WTC11 (cell line): ENCODE measurements around the gene SYCE1. TPM values are rescaled to one million over a fixed set of nuclear protein-coding genes. Genes with fewer than 3 reads are reported as not detected.

Experiments used
- ATAC-seq: fragments of 200-7000 bp; cut with Tn5 transposase; 2 replicates; pipeline ENCODE4 v1.10.0; 2021; ENCODE audit warnings: mild to moderate bottlenecking, moderate library complexity
- CTCF ChIA-PET: fragments of 300-600 bp; sonication (Branson Sonifier 250); formaldehyde crosslinking; loops from one replicate; lab custom pipeline; 2021; ENCODE audit warnings: antibody characterized with exemption; lab: Charles Lee
- POLR2A ChIA-PET: fragments of 350-600 bp; sonication (Branson Sonifier 250); formaldehyde crosslinking; loops from one replicate; lab custom pipeline; 2021; ENCODE audit warnings: antibody characterized with exemption; lab: Charles Lee
- DNase-seq: peaks from one replicate; pipeline ENCODE4 v3.0.0; 2021; ENCODE audit warnings: low spot score
- H3K27ac Mint-ChIP-seq: 2 replicates; pipeline ENCODE4 v1.8.0; 2021; ENCODE audit warnings: mixed read lengths
- H3K27me3 Mint-ChIP-seq: 2 replicates; pipeline ENCODE4 v1.8.0; 2021; ENCODE audit warnings: low read depth, mild to moderate bottlenecking, moderate library complexity, mixed read lengths
- H3K36me3 Mint-ChIP-seq: 2 replicates; pipeline ENCODE4 v1.8.0; 2021; ENCODE audit warnings: mixed read lengths
- H3K4me1 Mint-ChIP-seq: 2 replicates; pipeline ENCODE4 v1.8.0; 2022; ENCODE audit warnings: mixed read lengths
- H3K4me3 Mint-ChIP-seq: 2 replicates; pipeline ENCODE4 v1.8.0; 2021; ENCODE audit warnings: mild to moderate bottlenecking, moderate library complexity, mixed read lengths
- H3K9me3 Mint-ChIP-seq: 2 replicates; pipeline ENCODE4 v1.8.0; 2021; ENCODE audit warnings: mixed read lengths
- CREB1 ChIP-seq: sonication (generic); formaldehyde crosslinking; IDR thresholded peaks from 2 replicates; pipeline ENCODE4 v1.8.0; 2023; ENCODE audit warnings: mild to moderate bottlenecking, missing genetic modification reagents
- CREM ChIP-seq: sonication (generic); formaldehyde crosslinking; IDR thresholded peaks from 2 replicates; pipeline ENCODE4 v1.8.1; 2022; ENCODE audit warnings: mild to moderate bottlenecking, missing genetic modification reagents, moderate library complexity
- ETV6 ChIP-seq: sonication (generic); formaldehyde crosslinking; IDR thresholded peaks from 2 replicates; pipeline ENCODE4 v1.8.1; 2022; ENCODE audit warnings: mild to moderate bottlenecking, missing genetic modification reagents
- FOXP4 ChIP-seq: sonication (generic); formaldehyde crosslinking; IDR thresholded peaks from 2 replicates; pipeline ENCODE4 v1.8.0; 2022; ENCODE audit warnings: mild to moderate bottlenecking, missing genetic modification reagents
- IRF1 ChIP-seq: sonication (generic); formaldehyde crosslinking; IDR thresholded peaks from 2 replicates; pipeline ENCODE4 v1.8.0; 2023; ENCODE audit warnings: missing genetic modification reagents
- MXD4 ChIP-seq: fragments of 250-450 bp; sonication (Bioruptor Pico); IDR thresholded peaks from 2 replicates; pipeline ENCODE4 v1.8.0; 2021; ENCODE audit warnings: mild to moderate bottlenecking, moderate library complexity, borderline replicate concordance
- NFE2L1 ChIP-seq: sonication (generic); formaldehyde crosslinking; IDR thresholded peaks from 2 replicates; pipeline ENCODE4 v1.8.1; 2023; ENCODE audit warnings: missing genetic modification reagents
- RELA ChIP-seq: sonication (generic); formaldehyde crosslinking; IDR thresholded peaks from 2 replicates; pipeline ENCODE4 v1.8.1; 2022; ENCODE audit warnings: missing genetic modification reagents, mild to moderate bottlenecking, borderline replicate concordance
- TCF7 ChIP-seq: sonication (generic); formaldehyde crosslinking; IDR thresholded peaks from 2 replicates; pipeline ENCODE4 v1.8.0; 2022; ENCODE audit warnings: mild to moderate bottlenecking, low read depth, missing genetic modification reagents, moderate library complexity
- TEAD1 ChIP-seq: sonication (generic); formaldehyde crosslinking; IDR thresholded peaks from 2 replicates; pipeline ENCODE4 v1.8.0; 2022; ENCODE audit warnings: mild to moderate bottlenecking, missing genetic modification reagents
- TEAD4 ChIP-seq: sonication (generic); formaldehyde crosslinking; IDR thresholded peaks from 2 replicates; pipeline ENCODE4 v1.8.0; 2022; ENCODE audit warnings: mild to moderate bottlenecking, missing genetic modification reagents
- TP53 ChIP-seq: sonication (generic); formaldehyde crosslinking; IDR thresholded peaks from 2 replicates; pipeline ENCODE4 v1.8.1; 2023; ENCODE audit warnings: mild to moderate bottlenecking, missing genetic modification reagents
- ZNF121 ChIP-seq: sonication (generic); formaldehyde crosslinking; IDR thresholded peaks from 2 replicates; pipeline ENCODE4 v1.8.0; 2023; ENCODE audit warnings: missing genetic modification reagents
- ZNF219 ChIP-seq: sonication (generic); formaldehyde crosslinking; IDR thresholded peaks from 2 replicates; pipeline ENCODE4 v1.8.0; 2023; ENCODE audit warnings: missing genetic modification reagents, mild to moderate bottlenecking, borderline replicate concordance
- total RNA-seq: library from RNA; stranded (reverse); gene quantifications from 3 replicates; pipeline ENCODE4 v1.2.3, GENCODE V29; 2021
- TF ChIP-seq, protein P1 (sequence below): sonication (generic); formaldehyde crosslinking; IDR thresholded peaks from 2 replicates; pipeline ENCODE4 v1.8.1; 2023; ENCODE audit warnings: mild to moderate bottlenecking, missing genetic modification reagents, borderline replicate concordance
- TF ChIP-seq, protein P2 (sequence below): sonication (generic); formaldehyde crosslinking; IDR thresholded peaks from 2 replicates; pipeline ENCODE4 v1.8.1; 2023; ENCODE audit warnings: mild to moderate bottlenecking, missing genetic modification reagents, moderate library complexity
- TF ChIP-seq, protein P3 (sequence below): sonication (generic); formaldehyde crosslinking; IDR thresholded peaks from 2 replicates; pipeline ENCODE4 v1.8.1; 2022; ENCODE audit warnings: missing genetic modification reagents, borderline replicate concordance
- TF ChIP-seq, protein P4 (sequence below): sonication (generic); formaldehyde crosslinking; IDR thresholded peaks from 2 replicates; pipeline ENCODE4 v1.8.0; 2023; ENCODE audit warnings: mild to moderate bottlenecking, missing genetic modification reagents
- TF ChIP-seq, protein P5 (sequence below): sonication (generic); formaldehyde crosslinking; IDR thresholded peaks from 2 replicates; pipeline ENCODE4 v1.8.1; 2022; ENCODE audit warnings: low read depth, mild to moderate bottlenecking, moderate library complexity, missing genetic modification reagents, borderline replicate concordance

Gene SYCE1
- total RNA-seq, 1 experiment from 2014 or later, result not detected

DNA sequence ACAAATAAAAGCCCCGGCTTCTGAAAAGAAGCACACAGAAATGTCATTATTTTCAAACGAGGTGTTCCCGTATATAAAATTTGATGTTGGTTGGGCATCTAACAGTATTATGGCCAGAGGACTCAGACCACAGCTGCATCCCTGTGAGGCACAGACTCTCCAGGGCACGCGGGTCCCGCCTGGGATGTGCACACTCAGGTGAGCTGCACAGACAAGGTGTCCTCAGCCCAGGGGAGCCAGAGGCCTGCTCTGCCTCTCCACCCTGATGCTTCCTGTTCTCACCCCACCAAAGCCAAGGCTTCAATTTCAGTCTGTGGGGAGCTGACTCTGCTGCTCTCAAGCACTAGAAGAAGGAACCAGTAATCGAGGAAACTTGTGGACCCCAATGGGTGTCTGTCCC is 39.9 kb downstream of the SYCE1 start (continued):
- TF ChIP-seq FOXP4 (CRISPR knock-in tag), result no peak
- no peak for TF ChIP-seq TCF7 (CRISPR knock-in tag)
- no peak for TF ChIP-seq TEAD4
- no peak for TF ChIP-seq NFE2L1 (CRISPR knock-in tag)
- TF ChIP-seq, protein P1, sequence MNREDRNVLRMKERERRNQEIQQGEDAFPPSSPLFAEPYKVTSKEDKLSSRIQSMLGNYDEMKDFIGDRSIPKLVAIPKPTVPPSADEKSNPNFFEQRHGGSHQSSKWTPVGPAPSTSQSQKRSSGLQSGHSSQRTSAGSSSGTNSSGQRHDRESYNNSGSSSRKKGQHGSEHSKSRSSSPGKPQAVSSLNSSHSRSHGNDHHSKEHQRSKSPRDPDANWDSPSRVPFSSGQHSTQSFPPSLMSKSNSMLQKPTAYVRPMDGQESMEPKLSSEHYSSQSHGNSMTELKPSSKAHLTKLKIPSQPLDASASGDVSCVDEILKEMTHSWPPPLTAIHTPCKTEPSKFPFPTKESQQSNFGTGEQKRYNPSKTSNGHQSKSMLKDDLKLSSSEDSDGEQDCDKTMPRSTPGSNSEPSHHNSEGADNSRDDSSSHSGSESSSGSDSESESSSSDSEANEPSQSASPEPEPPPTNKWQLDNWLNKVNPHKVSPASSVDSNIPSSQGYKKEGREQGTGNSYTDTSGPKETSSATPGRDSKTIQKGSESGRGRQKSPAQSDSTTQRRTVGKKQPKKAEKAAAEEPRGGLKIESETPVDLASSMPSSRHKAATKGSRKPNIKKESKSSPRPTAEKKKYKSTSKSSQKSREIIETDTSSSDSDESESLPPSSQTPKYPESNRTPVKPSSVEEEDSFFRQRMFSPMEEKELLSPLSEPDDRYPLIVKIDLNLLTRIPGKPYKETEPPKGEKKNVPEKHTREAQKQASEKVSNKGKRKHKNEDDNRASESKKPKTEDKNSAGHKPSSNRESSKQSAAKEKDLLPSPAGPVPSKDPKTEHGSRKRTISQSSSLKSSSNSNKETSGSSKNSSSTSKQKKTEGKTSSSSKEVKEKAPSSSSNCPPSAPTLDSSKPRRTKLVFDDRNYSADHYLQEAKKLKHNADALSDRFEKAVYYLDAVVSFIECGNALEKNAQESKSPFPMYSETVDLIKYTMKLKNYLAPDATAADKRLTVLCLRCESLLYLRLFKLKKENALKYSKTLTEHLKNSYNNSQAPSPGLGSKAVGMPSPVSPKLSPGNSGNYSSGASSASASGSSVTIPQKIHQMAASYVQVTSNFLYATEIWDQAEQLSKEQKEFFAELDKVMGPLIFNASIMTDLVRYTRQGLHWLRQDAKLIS, result no peak
- TF ChIP-seq TP53, result no peak
- TF ChIP-seq CREM (CRISPR knock-in tag), result no peak
- TF ChIP-seq RELA (CRISPR knock-in tag), result no peak
- TF ChIP-seq TEAD1 (CRISPR knock-in tag), result no peak
- TF ChIP-seq, protein P2, sequence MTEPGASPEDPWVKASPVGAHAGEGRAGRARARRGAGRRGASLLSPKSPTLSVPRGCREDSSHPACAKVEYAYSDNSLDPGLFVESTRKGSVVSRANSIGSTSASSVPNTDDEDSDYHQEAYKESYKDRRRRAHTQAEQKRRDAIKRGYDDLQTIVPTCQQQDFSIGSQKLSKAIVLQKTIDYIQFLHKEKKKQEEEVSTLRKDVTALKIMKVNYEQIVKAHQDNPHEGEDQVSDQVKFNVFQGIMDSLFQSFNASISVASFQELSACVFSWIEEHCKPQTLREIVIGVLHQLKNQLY, result no peak
- TF ChIP-seq ETV6 (CRISPR knock-in tag), result no peak

GRCh38 chr10:133523631-133524203 is 41.7 kb downstream of the SYCE1 start:
- Mint-ChIP-seq H3K9me3 (peaks cover 77% of the 10 kb centered on the region), H3K4me3 (no peak overlapping the region), H3K36me3 (peaks cover 50% of the 10 kb centered on the region), H3K27ac (no peak overlapping the region), H3K27me3 (peaks cover 3% of the 10 kb centered on the region; the same call in 1 of the 2 replicates), H3K4me1 (no peaks in the 10 kb centered on the region)
- POLR2A ChIA-PET, result no interaction called here
- CTCF ChIA-PET, result no interaction called here
- DNase-seq (no peak), ATAC-seq (no peak)
- TF ChIP-seq MXD4 (no peak), ZNF121 (CRISPR knock-in tag) (no peak), TEAD4 (no peak), RELA (CRISPR knock-in tag) (no peak), IRF1 (CRISPR knock-in tag) (no peak), CREB1 (CRISPR knock-in tag) (no peak), ZNF219 (CRISPR knock-in tag) (no peak)
- TF ChIP-seq, protein P3, sequence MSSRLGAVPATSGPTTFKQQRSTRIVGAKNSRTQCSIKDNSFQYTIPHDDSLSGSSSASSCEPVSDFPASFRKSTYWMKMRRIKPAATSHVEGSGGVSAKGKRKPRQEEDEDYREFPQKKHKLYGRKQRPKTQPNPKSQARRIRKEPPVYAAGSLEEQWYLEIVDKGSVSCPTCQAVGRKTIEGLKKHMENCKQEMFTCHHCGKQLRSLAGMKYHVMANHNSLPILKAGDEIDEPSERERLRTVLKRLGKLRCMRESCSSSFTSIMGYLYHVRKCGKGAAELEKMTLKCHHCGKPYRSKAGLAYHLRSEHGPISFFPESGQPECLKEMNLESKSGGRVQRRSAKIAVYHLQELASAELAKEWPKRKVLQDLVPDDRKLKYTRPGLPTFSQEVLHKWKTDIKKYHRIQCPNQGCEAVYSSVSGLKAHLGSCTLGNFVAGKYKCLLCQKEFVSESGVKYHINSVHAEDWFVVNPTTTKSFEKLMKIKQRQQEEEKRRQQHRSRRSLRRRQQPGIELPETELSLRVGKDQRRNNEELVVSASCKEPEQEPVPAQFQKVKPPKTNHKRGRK, result no peak
- TF ChIP-seq, protein P4, sequence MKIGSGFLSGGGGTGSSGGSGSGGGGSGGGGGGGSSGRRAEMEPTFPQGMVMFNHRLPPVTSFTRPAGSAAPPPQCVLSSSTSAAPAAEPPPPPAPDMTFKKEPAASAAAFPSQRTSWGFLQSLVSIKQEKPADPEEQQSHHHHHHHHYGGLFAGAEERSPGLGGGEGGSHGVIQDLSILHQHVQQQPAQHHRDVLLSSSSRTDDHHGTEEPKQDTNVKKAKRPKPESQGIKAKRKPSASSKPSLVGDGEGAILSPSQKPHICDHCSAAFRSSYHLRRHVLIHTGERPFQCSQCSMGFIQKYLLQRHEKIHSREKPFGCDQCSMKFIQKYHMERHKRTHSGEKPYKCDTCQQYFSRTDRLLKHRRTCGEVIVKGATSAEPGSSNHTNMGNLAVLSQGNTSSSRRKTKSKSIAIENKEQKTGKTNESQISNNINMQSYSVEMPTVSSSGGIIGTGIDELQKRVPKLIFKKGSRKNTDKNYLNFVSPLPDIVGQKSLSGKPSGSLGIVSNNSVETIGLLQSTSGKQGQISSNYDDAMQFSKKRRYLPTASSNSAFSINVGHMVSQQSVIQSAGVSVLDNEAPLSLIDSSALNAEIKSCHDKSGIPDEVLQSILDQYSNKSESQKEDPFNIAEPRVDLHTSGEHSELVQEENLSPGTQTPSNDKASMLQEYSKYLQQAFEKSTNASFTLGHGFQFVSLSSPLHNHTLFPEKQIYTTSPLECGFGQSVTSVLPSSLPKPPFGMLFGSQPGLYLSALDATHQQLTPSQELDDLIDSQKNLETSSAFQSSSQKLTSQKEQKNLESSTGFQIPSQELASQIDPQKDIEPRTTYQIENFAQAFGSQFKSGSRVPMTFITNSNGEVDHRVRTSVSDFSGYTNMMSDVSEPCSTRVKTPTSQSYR (CRISPR knock-in tag), result no peak
- TF ChIP-seq, protein P5, sequence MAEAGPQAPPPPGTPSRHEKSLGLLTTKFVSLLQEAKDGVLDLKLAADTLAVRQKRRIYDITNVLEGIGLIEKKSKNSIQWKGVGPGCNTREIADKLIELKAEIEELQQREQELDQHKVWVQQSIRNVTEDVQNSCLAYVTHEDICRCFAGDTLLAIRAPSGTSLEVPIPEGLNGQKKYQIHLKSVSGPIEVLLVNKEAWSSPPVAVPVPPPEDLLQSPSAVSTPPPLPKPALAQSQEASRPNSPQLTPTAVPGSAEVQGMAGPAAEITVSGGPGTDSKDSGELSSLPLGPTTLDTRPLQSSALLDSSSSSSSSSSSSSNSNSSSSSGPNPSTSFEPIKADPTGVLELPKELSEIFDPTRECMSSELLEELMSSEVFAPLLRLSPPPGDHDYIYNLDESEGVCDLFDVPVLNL, result no peak
- TF ChIP-seq, protein P1, result no peak
